PC-9 (cell line): ENCODE results near the gene PGRMC2. TPM values are rescaled to one million over a fixed set of nuclear protein-coding genes. Genes with fewer than 3 reads are reported as not detected.

Experiments used
- BruUV-seq: library from RNA; stranded (reverse); fragments of 400-500 nt; replicated peaks from 2 replicates; lab custom pipeline; 2021; lab: Mats Ljungman, UMichigan
- CTCF ChIA-PET: fragments of 300-600 bp; sonication (Branson Sonifier 250); formaldehyde crosslinking; loops from one replicate; lab custom pipeline; 2022; ENCODE audit warnings: antibody characterized with exemption; lab: Charles Lee
- POLR2A ChIA-PET: fragments of 300-600 bp; sonication (Branson Sonifier 250); formaldehyde crosslinking; loops from one replicate; lab custom pipeline; 2022; ENCODE audit warnings: antibody characterized with exemption; ENCODE audit not compliant: unreplicated experiment; lab: Charles Lee
- DNase-seq, 2 experiments: peaks; one replicate each; pipeline versions ENCODE4 v3.0.0 to v3.0.0-alpha.2; 2015 to 2022; ENCODE audit warnings: mixed read lengths in 1 of 2
- H2AFZ ChIP-seq: fragments of 200-600 bp; sonication (generic); 2 replicates; pipeline ENCODE4 v1.8.1; 2017; ENCODE audit warnings: antibody characterized with exemption
- H3F3A ChIP-seq: fragments of 200-600 bp; sonication (generic); 2 replicates; pipeline ENCODE4 v1.8.1; 2017; ENCODE audit warnings: antibody characterized with exemption, mild to moderate bottlenecking, low read depth; ENCODE audit not compliant: insufficient read depth
- H3K27ac ChIP-seq: fragments of 200-600 bp; sonication (generic); 2 replicates; pipeline ENCODE4 v1.6.1; 2016; ENCODE audit warnings: mixed run types
- H3K27me3 ChIP-seq: fragments of 200-600 bp; sonication (generic); 2 replicates; pipeline ENCODE4 v1.6.1; 2016; ENCODE audit warnings: low read depth, mixed run types; ENCODE audit not compliant: insufficient read depth
- H3K36me3 ChIP-seq: fragments of 200-600 bp; sonication (generic); 2 replicates; pipeline ENCODE4 v1.6.1; 2016; ENCODE audit warnings: low read depth, mixed run types
- H3K4me1 ChIP-seq: fragments of 200-600 bp; sonication (generic); replicated peaks from 2 replicates; pipeline ENCODE4 v1.6.1; 2016; ENCODE audit warnings: mixed run types; ENCODE audit not compliant: insufficient read depth
- H3K4me2 ChIP-seq: fragments of 200-600 bp; sonication (generic); 2 replicates; pipeline ENCODE4 v1.6.1; 2017; ENCODE audit warnings: mixed run types
- H3K4me3 ChIP-seq: fragments of 200-600 bp; sonication (generic); 2 replicates; pipeline ENCODE4 v1.6.1; 2016; ENCODE audit warnings: mixed run types
- H3K79me2 ChIP-seq: fragments of 200-600 bp; sonication (generic); 2 replicates; pipeline ENCODE4 v1.6.1; 2017; ENCODE audit warnings: low read depth, mixed run types
- H3K9me2 ChIP-seq: fragments of 200-600 bp; sonication (generic); 2 replicates; pipeline ENCODE4 v1.8.1; 2017; ENCODE audit warnings: mild to moderate bottlenecking; ENCODE audit not compliant: insufficient read depth
- H3K9me3 ChIP-seq: fragments of 200-600 bp; sonication (generic); 2 replicates; pipeline ENCODE4 v1.8.1; 2016; ENCODE audit warnings: low read depth; ENCODE audit not compliant: insufficient read depth
- H4K20me1 ChIP-seq: fragments of 200-600 bp; sonication (generic); 2 replicates; pipeline ENCODE4 v1.8.1; 2017; ENCODE audit not compliant: insufficient read depth
- EZH2 ChIP-seq: fragments of 200-600 bp; sonication (generic); IDR thresholded peaks from 2 replicates; pipeline ENCODE4 v1.8.0; 2017; ENCODE audit warnings: antibody characterized with exemption, low read depth
- intact Hi-C: fragments of 100-400 bp; cut with micrococcal nuclease; formaldehyde crosslinking; loops from one replicate; pipeline ENCODE4 v1.10.0; 2022; ENCODE audit not compliant: unreplicated experiment
- total RNA-seq: library from RNA; stranded (reverse); gene quantifications from 2 replicates; pipeline ENCODE4 v1.2.3, GENCODE V29; 2021
- TF ChIP-seq, protein P1 (sequence below): fragments of 200-600 bp; sonication (generic); conservative IDR thresholded peaks from 2 replicates; pipeline ENCODE4 v1.6.1; 2017; ENCODE audit warnings: mixed run types, antibody characterized with exemption, mild to moderate bottlenecking, moderate library complexity

Gene PGRMC2
- total RNA-seq, 1 experiment from 2014 or later = 105 TPM

- no peak for DNase-seq
- intact Hi-C loops = no loop called here
- Histone ChIP-seq H3K4me1 (no peaks in the 10 kb centered on the region), H3K9me3 (no peaks in the 10 kb centered on the region), H3K36me3 (no peaks in the 10 kb centered on the region), H3K4me3 (no peak overlapping the region), H3K27ac (no peak overlapping the region), H3K4me2 (no peak overlapping the region), H4K20me1 (no peaks in the 10 kb centered on the region), H2AFZ (no peak overlapping the region), H3K9me2 (no peaks in the 10 kb centered on the region), H3K27me3 (no peaks in the 10 kb centered on the region), H3F3A (no peaks in the 10 kb centered on the region), H3K79me2 (no peaks in the 10 kb centered on the region)
- no peak for TF ChIP-seq EZH2
- TF ChIP-seq, protein P1, sequence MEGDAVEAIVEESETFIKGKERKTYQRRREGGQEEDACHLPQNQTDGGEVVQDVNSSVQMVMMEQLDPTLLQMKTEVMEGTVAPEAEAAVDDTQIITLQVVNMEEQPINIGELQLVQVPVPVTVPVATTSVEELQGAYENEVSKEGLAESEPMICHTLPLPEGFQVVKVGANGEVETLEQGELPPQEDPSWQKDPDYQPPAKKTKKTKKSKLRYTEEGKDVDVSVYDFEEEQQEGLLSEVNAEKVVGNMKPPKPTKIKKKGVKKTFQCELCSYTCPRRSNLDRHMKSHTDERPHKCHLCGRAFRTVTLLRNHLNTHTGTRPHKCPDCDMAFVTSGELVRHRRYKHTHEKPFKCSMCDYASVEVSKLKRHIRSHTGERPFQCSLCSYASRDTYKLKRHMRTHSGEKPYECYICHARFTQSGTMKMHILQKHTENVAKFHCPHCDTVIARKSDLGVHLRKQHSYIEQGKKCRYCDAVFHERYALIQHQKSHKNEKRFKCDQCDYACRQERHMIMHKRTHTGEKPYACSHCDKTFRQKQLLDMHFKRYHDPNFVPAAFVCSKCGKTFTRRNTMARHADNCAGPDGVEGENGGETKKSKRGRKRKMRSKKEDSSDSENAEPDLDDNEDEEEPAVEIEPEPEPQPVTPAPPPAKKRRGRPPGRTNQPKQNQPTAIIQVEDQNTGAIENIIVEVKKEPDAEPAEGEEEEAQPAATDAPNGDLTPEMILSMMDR = no peak
- CTCF ChIA-PET = no interaction called here
- BruUV-seq = no TSS peak
- POLR2A ChIA-PET = no interaction called here
Measured at GRCh38 chr4:128256539-128256938, 31.1 kb downstream of the PGRMC2 start.

GRCh38 chr4:128255906-128256305, 31.7 kb downstream of the PGRMC2 start:
- no peaks in the 10 kb centered on the region for H3K36me3 ChIP-seq
- no peaks in the 10 kb centered on the region for H3K27me3 ChIP-seq
- no peaks in the 10 kb centered on the region for H3K9me3 ChIP-seq
- H3K4me3 ChIP-seq = no peak overlapping the region
- ChIA-PET CTCF (interaction anchor here (0.7 kb wide), 1 partner anchor 556 kb away, joined by 3 read pairs; no protein-coding TSS in a partner anchor), POLR2A (interaction anchor here (0.6 kb wide), 1 partner anchor 32 kb away, joined by 4 read pairs; the partner anchor contains the start of gene PGRMC2)
- intact Hi-C loops = no loop called here
- no TSS peak for BruUV-seq
- H4K20me1 ChIP-seq = no peaks in the 10 kb centered on the region
- no peak overlapping the region for H3K4me2 ChIP-seq
- TF ChIP-seq, protein P1 = no peak
- no peak for TF ChIP-seq EZH2
- no peak overlapping the region for H2AFZ ChIP-seq
- no peaks in the 10 kb centered on the region for H3K4me1 ChIP-seq
- H3K9me2 ChIP-seq = no peaks in the 10 kb centered on the region
- no peaks in the 10 kb centered on the region for H3K79me2 ChIP-seq
- H3F3A ChIP-seq = no peaks in the 10 kb centered on the region
- DNase-seq = no peak
- no peak overlapping the region for H3K27ac ChIP-seq

GRCh38 chr4:128249787-128250668, 37.6 kb downstream of the PGRMC2 start:
- CTCF ChIA-PET = no interaction called here
- BruUV-seq = no TSS peak
- intact Hi-C loops = no loop called here

More at GRCh38 chr4:128249787-128250668, 37.6 kb downstream of the PGRMC2 start:
- Histone ChIP-seq H3K79me2 (no peaks in the 10 kb centered on the region), H3K4me2 (no peak overlapping the region), H2AFZ (no peak overlapping the region), H3F3A (no peaks in the 10 kb centered on the region), H3K27ac (no peak overlapping the region), H3K9me3 (no peaks in the 10 kb centered on the region; the same call in none of the 2 replicates), H3K4me3 (no peak overlapping the region), H3K9me2 (no peaks in the 10 kb centered on the region), H3K4me1 (no peaks in the 10 kb centered on the region), H3K27me3 (no peaks in the 10 kb centered on the region), H4K20me1 (no peaks in the 10 kb centered on the region), H3K36me3 (no peaks in the 10 kb centered on the region)
- DNase-seq = no peak
- POLR2A ChIA-PET = interaction anchor here (0.7 kb wide), 1 partner anchor 22 kb away, joined by 4 read pairs; no protein-coding TSS in a partner anchor
- TF ChIP-seq, protein P1 = no peak
- no peak for TF ChIP-seq EZH2
